Measurements from ENCODE around the gene MFNG.
A peak's percentile ranks its signal among the peaks of the same experiment; 100 is the strongest.

MFNG gene

DNA sequence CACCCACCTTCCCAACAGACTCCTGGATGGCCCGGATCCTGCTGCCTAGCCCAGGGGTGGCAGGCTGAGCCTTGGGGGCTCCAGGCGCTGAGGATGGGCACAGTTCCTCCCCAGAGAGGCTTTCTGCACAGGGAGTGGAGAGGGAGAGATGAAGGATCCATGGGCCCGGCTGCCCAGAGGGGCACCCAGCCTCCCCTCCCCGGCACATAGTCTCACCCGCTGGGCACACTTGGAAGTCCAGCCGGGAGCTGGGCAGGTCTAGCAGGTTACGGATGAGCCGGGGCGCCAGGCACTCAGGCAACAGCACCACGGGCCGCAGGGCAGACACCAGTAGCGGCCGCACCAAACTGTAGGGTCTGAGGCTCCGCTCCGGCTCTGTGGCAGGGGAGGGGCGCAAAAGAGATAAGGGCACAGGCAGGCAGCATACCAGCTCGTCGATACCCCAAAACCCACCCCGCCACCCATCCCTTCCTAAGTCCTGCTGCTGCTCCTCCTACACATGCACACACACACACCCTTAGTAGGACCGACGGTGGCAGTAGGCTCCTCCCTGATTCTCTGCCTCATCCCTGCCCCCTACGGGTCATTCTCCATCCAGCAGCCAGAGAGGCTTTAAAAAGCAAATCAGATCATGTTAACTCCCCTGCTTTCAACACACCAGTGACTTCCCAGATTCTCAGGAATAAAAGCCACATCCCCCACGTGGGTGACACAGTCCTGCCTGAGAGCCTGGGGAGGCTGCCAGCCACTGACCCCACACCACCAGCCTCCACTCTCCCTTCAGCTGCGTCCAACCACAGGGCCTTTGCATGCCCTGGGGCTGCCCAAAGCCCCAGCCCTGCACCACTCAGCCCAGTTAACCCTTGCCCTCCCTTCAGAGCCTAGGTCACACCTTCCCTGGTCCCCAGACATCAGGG lies 6.5 kb upstream of the MFNG start:
- peak; percentile 77 for DNase-seq (ENCODE audit: low spot score)

DNA sequence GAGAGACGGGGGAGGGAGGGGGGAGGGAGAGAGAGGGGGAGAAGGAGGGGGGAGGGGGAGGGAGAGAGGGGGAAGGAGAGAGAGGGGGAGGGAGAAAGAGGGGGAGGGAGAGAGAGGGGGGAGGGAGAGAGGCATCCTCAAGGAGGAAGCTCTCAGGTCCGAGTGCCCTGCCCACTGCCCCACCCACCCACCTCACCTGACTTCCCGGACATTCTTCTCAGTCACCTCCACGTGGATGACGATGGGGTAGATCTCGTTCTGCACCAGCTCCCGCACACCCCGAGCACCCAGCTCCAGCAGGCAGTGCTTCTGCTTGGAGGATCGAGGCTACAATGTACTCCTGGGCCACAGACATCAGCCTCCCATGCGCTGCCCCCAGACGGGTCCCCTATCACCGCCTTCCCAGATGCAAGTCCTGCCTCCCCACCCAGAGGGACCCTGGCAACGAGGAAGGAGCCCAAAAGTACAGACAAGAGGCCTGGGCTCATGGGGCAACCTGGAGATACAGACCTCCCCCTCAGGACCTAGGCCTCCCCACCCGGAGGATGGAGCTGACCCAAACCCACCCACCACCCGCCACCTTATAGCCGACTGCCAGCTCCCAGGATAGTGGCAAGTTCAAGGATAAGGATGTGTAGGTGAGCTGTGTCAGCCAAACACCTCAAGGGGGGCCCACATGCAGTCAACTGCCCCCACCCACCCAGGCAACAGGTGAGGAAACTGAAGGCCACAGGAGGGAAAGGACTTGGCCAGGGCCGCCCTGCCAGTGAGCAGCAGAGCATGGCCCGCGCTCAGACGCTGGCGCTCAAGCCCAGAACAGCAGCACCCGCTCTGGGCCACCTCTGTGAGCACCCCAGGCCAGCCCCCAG lies 5.6 kb upstream of the MFNG start:
- no peak for DNase-seq (ENCODE audit: low spot score)

DNA sequence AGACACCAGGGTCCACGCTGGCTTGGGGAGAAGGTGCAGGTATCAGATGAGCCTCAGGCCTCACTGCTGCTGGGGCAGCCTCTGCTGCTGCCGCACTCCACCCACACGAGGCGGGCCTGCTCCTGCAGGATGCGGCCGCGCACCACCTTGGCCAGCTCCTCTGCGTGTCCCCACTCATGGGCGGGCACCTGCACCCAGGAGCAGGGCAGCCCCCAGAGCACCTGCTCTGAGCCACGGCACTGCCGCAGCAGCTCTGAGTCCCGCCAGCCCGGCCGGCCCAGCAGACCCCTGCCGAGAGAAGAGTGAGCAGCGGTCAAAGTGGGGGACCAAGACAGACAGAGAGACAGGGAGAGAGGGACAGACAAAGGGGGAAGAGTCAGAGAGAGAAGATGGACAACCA lies 4.9 kb upstream of the MFNG start:
- DNase-seq (ENCODE audit: low spot score), result no peak

DNA sequence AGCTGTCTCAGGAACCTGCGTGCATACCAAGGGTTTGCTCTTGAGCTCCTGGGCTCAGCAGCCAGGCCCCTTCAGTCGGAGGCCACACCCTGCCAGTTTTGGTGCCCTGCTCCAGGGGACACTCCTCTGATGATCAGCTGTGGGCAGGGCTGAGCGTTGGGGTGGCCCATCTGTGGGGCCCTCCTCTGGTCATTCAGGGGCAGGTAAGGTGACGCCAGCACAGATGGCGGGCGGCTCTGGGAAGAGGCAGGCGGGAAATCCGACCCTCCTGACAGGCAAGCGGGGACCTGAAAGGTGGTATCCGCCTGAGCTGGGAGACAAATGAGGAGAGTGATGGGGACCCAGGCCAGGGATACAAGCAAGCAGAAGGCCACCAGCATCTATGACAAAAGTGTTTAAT lies 3.8 kb upstream of the MFNG start:
- no peak for DNase-seq (ENCODE audit: low spot score)

DNA sequence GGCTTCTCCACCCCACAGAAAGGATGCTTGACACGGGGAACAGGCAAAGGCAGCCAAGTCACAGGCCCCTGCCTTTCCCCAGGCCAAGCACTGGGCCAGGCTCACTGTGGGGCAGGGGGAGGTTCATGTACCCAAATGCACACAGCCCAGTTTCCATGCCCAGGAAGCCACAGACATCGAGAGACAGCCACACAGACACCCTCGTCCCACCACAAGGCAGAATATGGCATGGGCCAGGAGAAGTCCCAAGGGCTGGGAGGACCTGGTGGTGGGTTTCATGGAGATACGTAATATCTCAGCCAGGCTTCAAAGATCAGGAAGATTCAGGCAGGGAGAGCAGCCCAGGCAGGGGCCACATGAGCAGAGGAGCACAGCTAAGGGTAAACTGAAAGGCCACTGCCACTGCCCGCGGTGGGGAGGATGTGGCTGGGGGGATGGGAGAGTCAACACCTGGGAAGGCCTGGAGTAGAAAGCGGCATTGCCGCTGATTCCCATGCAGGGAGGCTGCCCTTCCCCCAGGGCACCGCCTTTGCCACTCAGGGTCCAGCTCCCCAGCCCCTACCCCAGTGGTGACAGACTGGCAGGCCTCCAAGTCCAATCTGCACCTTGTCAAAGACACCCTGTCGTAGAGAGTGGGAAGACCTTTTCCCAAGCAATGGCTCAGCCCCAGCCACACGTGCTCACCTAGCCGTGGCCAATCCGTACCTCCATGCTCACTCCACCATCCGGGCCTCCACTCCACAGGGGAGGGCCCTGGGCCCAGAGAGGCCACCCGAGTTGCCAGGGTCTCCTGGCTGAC lies 2.4 kb upstream of the MFNG start:
- no peak for DNase-seq (ENCODE audit: low spot score)

DNA sequence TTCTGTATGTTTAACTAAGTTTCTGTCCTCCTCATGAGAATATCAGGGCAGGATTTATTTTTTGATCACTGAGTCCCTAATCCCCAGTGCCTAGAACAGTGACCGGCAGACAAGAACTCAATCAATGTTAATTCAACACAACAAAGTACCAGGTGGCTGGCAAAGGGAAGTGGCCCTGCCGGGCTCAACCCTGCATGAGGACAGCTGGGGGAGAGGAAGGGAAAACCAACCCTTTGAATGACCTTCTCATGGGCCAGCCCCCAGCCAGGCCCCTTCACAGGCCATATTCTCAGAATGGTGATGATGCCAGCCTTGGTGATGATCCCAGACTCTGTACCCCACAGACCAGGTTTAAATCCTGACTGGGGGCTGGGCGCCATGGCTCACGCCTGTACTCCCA lies 1.4 kb upstream of the MFNG start:
- DNase-seq (ENCODE audit: low spot score), result no peak

DNA sequence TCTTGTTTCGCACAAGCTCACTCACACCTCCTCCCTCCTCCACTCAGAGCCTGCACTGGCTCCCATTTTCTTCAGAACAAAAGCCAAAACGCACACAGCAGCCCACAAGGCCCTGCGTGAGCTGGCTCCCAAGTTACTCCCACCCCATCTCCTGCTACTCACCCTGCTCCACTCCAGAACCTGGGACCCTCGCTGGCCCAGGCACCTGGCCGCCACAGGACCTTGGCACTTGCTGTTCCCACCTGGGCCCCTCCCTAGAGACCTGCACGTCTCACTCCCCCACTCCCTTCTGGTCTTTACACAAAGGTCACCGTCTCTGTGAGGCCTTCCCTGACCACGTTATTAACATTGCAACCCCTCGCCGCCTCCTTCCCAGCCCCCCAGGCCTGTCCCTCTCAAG lies 945 bp upstream of the MFNG start:
- no peak for DNase-seq (ENCODE audit: low spot score)

DNA sequence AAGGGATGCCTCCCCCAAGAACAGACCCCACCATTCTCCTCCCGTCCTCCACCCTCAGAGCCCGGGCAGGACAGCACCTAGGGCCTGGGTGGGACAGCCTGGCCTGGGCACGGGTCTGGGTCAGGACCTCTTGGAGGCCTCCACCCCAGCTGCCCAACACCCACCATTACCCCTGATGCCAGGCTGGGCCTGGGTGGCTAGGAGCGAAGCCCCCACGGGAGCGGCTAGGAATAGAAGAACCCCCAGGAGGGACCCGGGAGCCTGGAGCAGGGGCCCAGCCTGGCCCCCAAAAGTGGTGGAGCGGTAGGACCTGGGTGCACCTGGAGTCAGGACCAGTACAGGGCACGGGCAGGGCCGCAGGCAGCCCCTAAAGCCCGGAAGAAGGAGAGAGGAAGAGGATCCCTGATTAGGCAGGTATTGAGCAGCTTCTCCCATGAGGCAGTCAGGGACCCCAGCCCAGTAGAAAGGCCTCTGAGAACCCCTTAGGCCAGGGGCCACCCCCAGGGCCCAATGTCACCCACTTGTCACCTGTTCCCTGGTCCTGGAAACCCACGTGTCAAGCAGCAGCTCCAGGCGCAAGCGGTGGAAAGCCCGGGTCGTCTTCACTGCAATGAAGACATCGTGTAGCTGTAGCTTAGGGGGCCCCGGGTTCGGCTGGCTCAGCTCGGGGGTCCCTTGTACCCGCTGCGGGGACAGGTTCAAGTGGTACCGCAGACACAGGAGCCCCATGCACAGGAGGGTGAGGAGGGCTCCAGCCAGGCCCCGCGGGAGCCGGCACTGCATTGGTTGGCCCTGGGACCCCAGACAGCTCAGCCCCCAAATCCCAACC lies 575 bp downstream of the MFNG start:
- no peak for DNase-seq (ENCODE audit: low spot score)

DNA sequence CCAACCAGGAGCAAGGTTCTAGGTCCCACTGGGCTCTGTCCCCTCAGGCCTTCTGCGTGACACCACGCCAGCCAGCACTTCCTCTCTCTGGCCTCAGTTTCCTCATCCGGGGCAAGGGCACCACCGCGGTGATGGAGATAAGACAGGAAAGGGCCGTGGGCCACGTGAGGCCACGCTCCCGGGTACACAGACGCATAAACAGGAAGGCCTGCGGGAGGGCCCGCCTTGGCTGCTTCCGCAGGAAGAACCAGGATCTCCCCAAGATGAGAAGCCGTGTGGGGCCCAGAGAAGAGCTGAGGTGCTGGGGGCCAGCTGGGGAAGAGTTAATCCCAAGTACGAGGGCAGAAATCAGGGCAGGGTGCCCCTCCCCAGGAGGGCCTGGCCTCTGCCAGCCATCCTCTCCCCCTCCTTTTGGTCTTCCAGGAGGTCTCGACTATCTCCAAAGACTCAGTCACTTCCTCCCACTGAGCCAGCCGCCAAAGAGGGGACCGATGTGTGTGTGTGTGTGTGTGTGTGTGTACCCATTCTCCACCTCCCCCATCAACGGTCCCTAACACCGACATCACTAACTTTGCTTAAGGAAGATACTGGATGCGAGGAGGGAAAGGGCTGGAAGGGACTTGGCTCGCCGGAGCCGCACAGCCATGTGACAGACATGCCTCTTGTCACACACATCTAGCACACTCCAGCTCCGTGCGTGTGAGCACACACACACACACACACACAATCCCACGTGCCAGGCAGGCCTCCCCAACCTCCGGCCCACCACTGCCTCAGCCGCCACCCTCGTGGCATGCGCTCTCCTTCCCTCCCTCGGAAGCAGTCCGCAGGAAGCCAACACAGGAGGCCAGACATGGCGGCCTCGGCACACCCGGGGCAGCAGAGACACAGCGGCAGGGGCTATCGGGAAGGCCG lies 1.4 kb downstream of the MFNG start:
- DNase-seq (ENCODE audit: low spot score), result no peak

DNA sequence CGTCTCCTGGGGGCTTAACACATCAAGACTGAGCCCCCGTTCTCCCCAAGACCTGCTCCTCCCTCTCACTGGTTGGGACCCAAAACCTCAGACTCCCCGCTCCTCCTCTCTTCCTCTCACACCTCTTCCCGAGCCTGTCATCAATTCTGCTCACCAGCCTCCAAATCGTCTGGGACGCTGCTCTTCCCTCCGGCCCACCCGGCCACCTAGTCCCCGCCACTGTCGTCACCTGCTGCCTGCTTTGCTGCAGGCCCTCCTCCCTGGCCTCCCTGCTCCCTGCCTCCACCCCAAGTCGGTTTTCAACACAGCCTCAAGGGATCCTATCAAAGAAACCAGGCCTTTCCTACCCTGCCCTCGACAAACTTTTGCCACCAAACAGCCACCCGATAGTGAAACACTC lies 3.1 kb downstream of the MFNG start:
- no peak for DNase-seq (ENCODE audit: low spot score)

DNA sequence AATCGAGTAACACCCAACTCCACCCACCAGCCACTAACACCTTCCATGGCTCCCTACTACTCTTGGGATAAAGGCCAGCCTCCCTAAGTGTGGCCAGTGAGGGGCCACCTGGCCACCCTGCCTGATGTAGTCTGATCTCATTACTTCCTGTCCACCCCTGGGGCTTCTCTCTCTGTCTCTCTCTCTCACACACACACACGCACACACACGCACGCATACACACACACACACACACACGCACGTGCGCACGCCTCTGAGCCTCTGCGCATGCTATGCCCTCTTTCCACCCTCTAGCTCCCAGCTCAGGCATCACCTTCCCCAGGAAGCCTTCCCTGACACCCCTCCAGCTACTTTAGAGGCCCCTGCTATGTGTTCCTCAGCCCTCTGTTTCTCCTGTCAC lies 3.9 kb downstream of the MFNG start:
- no peak for DNase-seq (ENCODE audit: low spot score)

DNA sequence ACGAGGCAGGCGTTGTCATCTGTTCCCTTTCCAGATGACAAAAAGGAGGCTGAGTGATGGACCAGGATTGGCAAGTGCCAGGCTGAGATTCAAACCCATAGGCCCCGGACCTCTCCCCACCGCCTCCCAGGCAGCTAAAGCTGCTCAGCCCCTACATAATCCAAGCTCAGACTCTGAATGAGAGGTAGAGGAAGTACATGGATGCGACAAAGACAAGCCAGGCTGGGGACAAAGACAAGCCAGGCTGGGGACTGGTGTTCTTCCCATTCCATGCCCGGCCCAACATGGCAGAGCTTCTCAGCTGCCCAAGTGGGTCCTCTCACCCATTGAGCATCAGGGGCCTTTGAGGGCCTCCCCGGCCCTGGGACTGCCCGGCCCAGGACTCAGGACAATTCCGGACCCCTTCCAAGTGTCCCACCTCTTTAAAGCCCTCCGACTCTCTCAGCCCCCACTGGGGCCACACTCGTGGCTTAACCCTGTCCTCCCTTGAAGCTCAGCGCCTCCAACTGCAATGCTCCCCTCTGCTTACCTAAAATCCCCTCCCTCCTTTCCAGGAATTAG lies 4.8 kb downstream of the MFNG start:
- DNase-seq (ENCODE audit: low spot score), result no peak

DNA sequence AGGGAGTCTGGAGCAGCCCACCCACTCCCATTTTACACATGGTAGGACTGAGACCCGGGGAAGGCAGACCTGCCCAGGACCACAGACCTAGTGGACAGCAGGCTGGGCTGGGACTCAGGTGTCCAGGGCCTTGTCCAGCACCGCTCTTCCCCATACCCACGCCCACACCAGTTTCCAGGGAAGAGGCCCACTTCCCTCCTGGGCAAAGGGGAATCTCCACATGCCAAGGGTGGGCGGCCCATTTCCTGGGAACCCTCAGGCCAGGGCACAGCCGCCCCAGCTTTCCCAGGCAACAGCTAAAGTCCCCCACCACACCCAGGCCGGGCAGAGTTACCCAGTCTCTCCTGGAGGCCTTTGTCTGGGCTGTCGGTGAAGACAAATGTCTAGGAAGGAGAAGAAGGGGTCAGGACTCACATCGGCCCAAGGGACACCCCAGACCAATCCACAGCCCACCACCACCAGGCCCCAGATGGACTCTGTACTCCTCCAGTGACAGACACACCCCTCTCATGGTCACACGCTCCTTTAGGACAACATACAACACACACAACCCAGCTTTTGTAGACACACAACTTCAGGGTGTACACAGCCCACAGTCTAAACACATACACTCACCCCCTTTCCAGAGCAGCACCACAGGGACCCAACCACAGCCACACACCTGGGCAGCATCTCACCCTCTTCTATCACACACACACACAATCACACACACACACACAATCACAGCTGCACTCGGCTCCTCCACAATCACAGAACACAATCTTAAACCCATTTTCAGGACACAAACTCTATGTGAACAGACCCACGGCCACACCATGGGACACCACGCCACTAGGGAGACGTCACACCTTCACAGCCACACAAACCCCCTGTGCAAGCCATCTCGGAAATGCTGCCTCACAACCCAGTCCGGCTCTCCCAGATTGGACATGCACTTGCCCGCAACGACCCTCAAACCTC lies 5.5 kb downstream of the MFNG start:
- DNase-seq (ENCODE audit: low spot score), result no peak

DNA sequence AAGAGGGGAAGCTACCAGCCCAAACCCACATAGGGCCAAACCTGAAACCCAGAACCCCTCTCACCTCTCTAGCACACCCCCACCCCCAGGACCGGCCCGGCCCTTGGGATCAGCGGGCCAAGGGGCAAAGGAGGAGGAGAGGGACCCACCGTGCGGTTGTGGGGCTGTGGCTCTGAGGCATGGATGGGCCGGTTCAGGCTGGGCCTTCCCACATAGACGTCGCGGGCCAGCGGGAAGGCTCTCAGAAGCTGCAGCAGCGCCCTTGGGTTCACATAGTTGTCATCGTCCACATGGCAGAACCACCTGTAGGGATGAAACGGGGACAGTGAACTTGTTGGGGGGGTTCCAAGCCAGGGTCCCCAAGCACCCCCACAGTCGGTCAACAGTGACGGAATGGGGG lies 7.0 kb downstream of the MFNG start:
- DNase-seq (ENCODE audit: low spot score), result no peak

DNA sequence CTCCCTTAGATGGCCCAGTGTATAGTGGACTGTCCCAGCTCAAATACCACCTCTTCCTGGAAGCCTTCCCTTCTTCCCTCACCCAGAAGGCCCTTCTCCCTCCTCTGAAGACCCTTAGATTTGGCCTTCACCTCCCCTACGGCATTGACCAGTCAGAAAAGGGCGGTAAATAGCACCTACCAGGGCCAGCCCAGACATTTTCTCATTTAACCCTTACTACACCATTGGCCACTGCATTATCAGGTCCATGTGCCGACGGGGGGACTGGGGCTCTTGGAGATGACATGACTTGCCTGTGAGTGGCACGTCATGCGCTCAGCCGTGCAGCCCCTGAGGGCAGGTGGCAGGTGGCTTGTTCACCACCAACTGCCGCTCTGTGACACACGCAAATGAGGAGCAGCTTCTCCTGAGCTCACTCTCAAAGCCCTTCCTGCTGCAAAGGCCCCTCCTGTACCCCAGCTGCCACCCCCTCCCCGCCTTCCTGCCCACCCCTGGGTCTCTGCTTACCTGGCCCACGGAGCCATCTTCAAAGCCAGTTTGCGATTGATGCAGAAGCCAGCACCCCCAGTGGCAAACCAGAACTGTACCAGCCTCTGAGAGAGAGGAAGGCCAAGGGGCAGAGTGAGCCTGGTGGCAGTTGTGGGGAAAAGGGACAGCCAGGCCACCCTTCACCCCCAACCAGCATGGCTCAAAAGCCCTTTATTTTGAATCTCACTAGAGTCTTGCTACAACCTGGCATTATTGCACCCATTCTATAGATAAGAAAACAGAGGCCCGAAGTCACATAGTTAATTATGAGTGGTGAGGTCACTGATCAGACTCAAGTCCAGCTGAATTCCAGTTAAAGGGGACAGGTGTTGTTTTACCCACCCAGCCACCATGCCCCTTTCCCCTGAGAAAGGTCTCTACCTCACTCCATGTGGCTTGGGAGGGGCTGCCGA lies 9.5 kb downstream of the MFNG start:
- DNase-seq (ENCODE audit: low spot score), result no peak

DNA sequence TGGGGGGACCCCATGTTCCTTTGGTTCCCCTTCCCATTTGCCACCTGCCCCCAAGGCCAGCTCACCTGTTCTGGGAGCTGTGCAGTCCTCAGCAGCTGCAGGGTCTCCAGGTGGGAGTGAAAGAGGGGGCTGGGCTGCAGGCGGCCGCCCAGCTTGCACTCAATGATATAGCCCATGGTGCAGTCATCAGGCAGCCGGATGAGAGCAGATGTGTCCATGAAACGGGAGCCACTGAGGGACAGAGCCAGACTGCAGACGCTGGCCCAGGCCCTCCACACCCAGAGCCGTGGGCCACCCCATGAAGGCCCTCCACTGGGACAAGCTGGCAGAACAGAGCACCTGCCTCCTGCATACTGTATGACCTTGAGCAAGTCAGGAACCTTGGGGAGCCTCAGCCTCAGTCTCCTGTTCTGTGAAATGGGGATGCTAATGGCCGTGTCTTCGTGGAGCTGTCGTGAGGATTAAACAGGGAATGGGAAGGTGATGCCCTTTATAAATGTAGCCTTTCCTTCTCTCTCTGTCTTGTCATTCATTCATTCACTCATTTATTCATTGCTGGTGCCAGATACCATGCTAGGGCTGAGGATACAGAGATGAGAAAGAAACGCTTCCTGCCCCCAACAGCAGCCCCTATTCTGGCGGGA lies 11.6 kb downstream of the MFNG start:
- DNase-seq (ENCODE audit: low spot score), result no peak

DNA sequence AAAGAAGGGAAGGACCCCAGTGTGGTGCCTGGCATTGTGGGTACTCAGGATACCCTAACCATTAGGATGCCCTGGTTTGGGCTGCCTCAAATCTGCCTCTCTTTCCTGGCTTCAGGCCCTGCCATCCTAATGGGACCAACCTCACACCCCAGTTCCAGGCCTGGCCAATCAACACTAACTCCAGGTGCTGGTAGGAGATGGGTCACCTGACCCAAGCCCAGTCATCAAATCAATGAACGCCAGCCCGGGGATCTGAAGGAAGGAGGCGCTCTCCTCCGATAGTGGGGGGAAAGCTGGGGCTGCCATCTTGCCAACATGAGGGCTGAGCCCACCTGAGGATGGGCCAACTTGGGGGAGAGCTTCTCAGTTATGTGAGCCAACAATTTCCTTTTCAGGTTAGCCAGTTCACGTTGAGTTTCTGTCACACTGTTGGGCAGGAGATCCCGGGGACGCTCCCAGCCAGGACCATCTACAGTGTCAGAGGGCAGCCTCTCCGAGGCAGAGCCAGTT lies 12.7 kb downstream of the MFNG start:
- DNase-seq (ENCODE audit: low spot score), result no peak

All from HuH-7 (cell line).